Prostate gland (tissue), 2 donors: ENCODE results near the gene A1CF.

Source experiments
- CTCF ChIP-seq, 4 experiments: fragments of 200-600 bp in 2 of 4; fragments of 450-650 bp in 2 of 4; sonication (generic) in 2 of 4; IDR thresholded peaks; 1 replicate in 3 of 4; 2 replicates in 1 of 4; pipeline ENCODE4 v1.5.1; 2016 to 2019; ENCODE audit warnings: antibody characterized with exemption in 4 of 4, mild to moderate bottlenecking in 2 of 4, moderate library complexity in 2 of 4
- POLR2AphosphoS5 ChIP-seq: sonication (generic); formaldehyde crosslinking; IDR thresholded peaks from one replicate; pipeline ENCODE4 v1.6.1; 2017; ENCODE audit warnings: antibody characterized with exemption

GRCh38 chr10:50837095-50837494 is 48.3 kb downstream of the A1CF start:
- TF ChIP-seq CTCF (IDR thresholded peaks at IDR 0.05) (no peak), POLR2AphosphoS5 (no peak)
